SH-SY5Y (cell line): ENCODE results near the gene VOPP1.

Source experiments
- GATA2 ChIP-seq: IDR thresholded peaks from 2 replicates; pipeline ENCODE4 v1.6.1; 2011; ENCODE audit warnings: mild to moderate bottlenecking, low read depth, low read length
- GATA3 ChIP-seq: IDR thresholded peaks from 2 replicates; pipeline ENCODE4 v1.6.1; 2011; ENCODE audit warnings: low read depth, mild to moderate bottlenecking, low read length, moderate library complexity

- no peak for TF ChIP-seq GATA2
- no peak for TF ChIP-seq GATA3
Observed at GRCh38 chr7:55526770-55527169, 45.5 kb downstream of the VOPP1 start.
